VCaP (cell line): ENCODE data around the gene AQP7.

ENCODE experiments used
- H3K27ac ChIP-seq: fragments of 450-650 bp; 2 replicates; pipeline ENCODE4 v1.5.1; 2017
- CTCF ChIP-seq: fragments of 450-650 bp; conservative IDR thresholded peaks from 2 replicates; pipeline ENCODE4 v1.5.1; 2017; ENCODE audit warnings: mild to moderate bottlenecking, moderate library complexity

The AQP7 gene

GRCh38 chr9:33355933-33356332, 46.4 kb downstream of the AQP7 start:
- H3K27ac ChIP-seq = no peak overlapping the region
- no peak for TF ChIP-seq CTCF

DNA sequence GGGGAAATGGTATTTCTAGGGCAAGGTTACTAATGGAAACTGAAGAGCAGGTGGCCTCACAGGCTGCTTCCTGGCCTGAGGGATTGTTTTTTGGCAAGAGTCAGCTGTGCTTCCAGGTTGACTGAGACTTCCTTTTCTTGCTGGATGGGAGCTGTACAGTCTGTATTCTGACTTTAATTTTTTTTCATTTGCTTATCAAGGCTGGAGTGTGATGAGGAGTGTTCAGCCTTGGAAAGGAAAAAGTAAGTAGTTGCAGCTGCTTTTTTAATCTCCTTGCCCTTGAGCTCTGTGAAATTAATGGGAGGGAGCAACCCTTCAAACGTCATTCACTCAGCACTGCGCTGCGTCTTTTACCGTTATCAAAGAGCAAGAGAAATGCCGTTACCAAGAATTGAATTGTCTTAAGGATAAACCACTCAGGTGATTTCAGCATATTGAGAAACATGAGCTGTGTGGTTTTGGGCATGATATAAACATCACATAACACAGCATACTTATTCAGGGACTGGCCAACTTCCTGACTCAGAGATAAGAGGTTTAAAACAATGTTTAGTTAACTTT, 47.6 kb downstream of the AQP7 start:
- TF ChIP-seq CTCF = no peak
- H3K27ac ChIP-seq = no peak overlapping the region

- no peak for TF ChIP-seq CTCF
- H3K27ac ChIP-seq = no peak overlapping the region
These were observed 50.8 kb downstream of the AQP7 start for GRCh38 chr9:33351547-33351946.

GRCh38 chr9:33350310-33350709, 52.1 kb downstream of the AQP7 start:
- H3K27ac ChIP-seq = no peak overlapping the region

DNA sequence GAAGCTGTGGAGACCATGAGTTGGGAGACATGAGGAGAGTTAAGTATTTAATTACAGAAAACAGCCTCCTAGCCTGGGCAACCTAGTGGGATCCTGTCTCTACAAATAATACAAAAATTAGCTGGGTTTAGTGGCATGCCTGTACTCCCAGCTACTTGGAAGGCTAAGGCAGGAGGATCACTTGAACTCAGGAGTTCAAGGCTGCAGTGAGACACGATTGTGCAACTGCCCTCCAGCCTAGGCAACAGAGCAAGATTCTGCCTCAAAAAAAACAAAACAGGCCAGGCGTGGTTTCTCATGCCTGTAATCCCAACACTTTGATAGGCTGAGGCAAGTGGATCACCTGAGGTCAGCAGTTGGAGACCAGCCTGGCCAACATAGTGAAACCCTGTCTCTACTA, 52.6 kb downstream of the AQP7 start:
- TF ChIP-seq CTCF = no peak
- no peak overlapping the region for H3K27ac ChIP-seq

More at GRCh38 chr9:33350310-33350709, 52.1 kb downstream of the AQP7 start:
- no peak for TF ChIP-seq CTCF

DNA sequence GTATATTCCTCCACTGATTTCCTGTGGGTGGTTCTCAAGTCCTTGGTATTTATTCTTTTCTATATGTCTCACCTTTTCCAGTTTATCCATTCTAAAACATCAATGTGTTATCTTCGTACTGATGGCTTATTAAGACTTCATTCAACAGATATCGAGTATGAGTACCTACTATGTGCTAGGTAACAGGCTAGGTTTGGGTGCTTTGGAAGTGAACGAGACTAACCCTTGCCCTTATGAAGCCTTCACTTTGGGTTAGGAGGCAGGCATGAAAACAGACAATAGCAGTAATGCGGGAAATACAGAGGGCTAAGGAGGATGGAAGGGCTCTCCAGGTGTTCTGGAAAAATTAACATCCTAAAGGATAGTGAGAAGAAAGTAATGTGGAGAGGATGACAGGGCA, 53.4 kb downstream of the AQP7 start:
- no peak for TF ChIP-seq CTCF
- H3K27ac ChIP-seq = no peak overlapping the region

DNA sequence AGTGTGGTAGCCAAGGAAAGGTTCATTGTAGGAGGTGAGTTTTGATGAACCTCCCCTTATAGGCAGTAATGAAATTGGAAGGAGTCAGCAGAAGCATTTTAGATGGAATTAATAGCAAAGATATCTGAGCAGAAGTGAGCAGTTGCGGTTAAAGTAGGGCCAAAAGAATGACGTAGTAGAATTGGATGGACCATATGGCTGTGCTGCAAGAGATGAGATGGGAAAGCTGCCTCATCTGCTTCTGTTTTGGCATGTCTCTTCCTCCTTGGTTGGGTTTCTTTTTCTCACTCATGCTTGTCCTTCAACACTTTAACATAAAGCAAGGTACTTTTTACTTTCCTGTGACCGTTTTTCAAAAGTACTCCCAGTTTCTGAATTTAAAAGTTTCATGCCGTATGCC, 55.8 kb downstream of the AQP7 start:
- TF ChIP-seq CTCF = no peak
- H3K27ac ChIP-seq = no peak overlapping the region
